ENCODE results near the gene MGAT5. TPM values are rescaled to one million over a fixed set of nuclear protein-coding genes. Genes with fewer than 3 reads are reported as not detected.

Gene MGAT5
- total and polyA plus RNA-seq, 5 donors, result 29.0 to 156 (median 126) TPM

GRCh38 chr2:134336352-134336751 lies 82.5 kb downstream of the MGAT5 start:
- intact Hi-C loops (cut with DNase I), result no loop called here
- 63% methylated on average over 4 of the region's 4 CpGs for WGBS
- no peaks in the 10 kb centered on the region for H3K9me3 ChIP-seq (ENCODE audit: control insufficient read depth, low read length)
- no peak overlapping the region for H3K27ac ChIP-seq (ENCODE audit: low read length)
- no peak overlapping the region for H3K4me3 ChIP-seq (ENCODE audit: low read length)
- no peaks in the 10 kb centered on the region for H3K27me3 ChIP-seq (ENCODE audit: control insufficient read depth, insufficient read depth)
- H3K4me1 ChIP-seq (ENCODE audit: control insufficient read depth, insufficient read depth, low read length), result peaks cover 3% of the 10 kb centered on the region
- no peak for DNase-seq
- no peak for ATAC-seq

GRCh38 chr2:134336921-134337320 lies 83.0 kb downstream of the MGAT5 start:
- DNase-seq (peak in 1 of 3 donors; percentile 17), ATAC-seq (no peak)
- no peaks in the 10 kb centered on the region for H3K9me3 ChIP-seq (ENCODE audit: control insufficient read depth, low read length)
- intact Hi-C loops (cut with DNase I), result no loop called here
- H3K27me3 ChIP-seq (ENCODE audit: control insufficient read depth, insufficient read depth), result no peaks in the 10 kb centered on the region
- 90% methylated on average over 3 of the region's 3 CpGs for WGBS
- H3K4me3 ChIP-seq (ENCODE audit: low read length), result no peak overlapping the region
- H3K27ac ChIP-seq (ENCODE audit: low read length), result no peak overlapping the region
- peaks cover 3% of the 10 kb centered on the region for H3K4me1 ChIP-seq (ENCODE audit: control insufficient read depth, insufficient read depth, low read length)

DNA sequence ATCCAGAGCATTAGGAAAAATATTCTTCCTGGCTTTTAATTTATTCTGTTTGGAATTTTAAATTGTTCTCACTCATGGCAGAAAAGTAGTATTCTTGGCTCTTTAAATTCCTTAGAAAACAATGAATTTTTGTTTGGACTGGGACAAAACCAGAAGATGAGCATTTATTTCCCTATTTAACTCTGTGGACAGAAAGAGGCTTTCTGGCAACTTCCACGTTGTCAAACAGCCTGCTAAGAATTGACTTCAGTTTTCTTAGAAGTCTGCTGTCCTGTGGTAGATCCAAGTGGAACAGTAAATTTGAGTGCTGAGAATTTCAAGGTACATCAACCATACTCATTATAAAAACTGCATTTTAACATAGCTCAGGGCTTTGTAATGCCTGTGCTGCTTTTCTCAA lies 83.8 kb downstream of the MGAT5 start:
- intact Hi-C loops (cut with DNase I), result no loop called here
- no peak overlapping the region for H3K4me3 ChIP-seq (ENCODE audit: low read length)
- no peaks in the 10 kb centered on the region for H3K27me3 ChIP-seq (ENCODE audit: control insufficient read depth, insufficient read depth)
- 25% methylated on average over 1 of the region's 1 CpG for WGBS
- no peak overlapping the region for H3K27ac ChIP-seq (ENCODE audit: low read length)
- H3K4me1 ChIP-seq (ENCODE audit: control insufficient read depth, insufficient read depth, low read length), result peaks cover 3% of the 10 kb centered on the region
- ATAC-seq (no peak), DNase-seq (no peak)
- H3K9me3 ChIP-seq (ENCODE audit: control insufficient read depth, low read length), result no peaks in the 10 kb centered on the region

- Histone ChIP-seq H3K4me3 (ENCODE audit: low read length) (no peak overlapping the region), H3K4me1 (ENCODE audit: control insufficient read depth, insufficient read depth, low read length) (peaks cover 3% of the 10 kb centered on the region), H3K9me3 (ENCODE audit: control insufficient read depth, low read length) (no peaks in the 10 kb centered on the region), H3K27me3 (ENCODE audit: control insufficient read depth, insufficient read depth) (no peaks in the 10 kb centered on the region), H3K27ac (ENCODE audit: low read length) (no peak overlapping the region)
- 65% methylated on average over 8 of the region's 8 CpGs for WGBS
- ATAC-seq, result peak; percentile 46 to 72
- intact Hi-C loops (cut with DNase I), result no loop called here
- peak; percentile 16 to 60 (median 46) for DNase-seq
Observed at GRCh38 chr2:134338208-134338607, 84.3 kb downstream of the MGAT5 start.

- no peaks in the 10 kb centered on the region for H3K9me3 ChIP-seq (ENCODE audit: control insufficient read depth, low read length)
- no peak overlapping the region for H3K27ac ChIP-seq (ENCODE audit: low read length)
- ATAC-seq (no peak), DNase-seq (no peak)
- peaks cover 3% of the 10 kb centered on the region for H3K4me1 ChIP-seq (ENCODE audit: control insufficient read depth, insufficient read depth, low read length)
- H3K4me3 ChIP-seq (ENCODE audit: low read length), result no peak overlapping the region
- intact Hi-C loops (cut with DNase I), result no loop called here
- H3K27me3 ChIP-seq (ENCODE audit: control insufficient read depth, insufficient read depth), result no peaks in the 10 kb centered on the region
- WGBS, result 83% methylated on average over 3 of the region's 3 CpGs
Observed at GRCh38 chr2:134341476-134341875, 87.6 kb downstream of the MGAT5 start.

GRCh38 chr2:134344954-134345697 lies 91.3 kb downstream of the MGAT5 start:
- DNase-seq, result no peak
- no peaks in the 10 kb centered on the region for H3K27me3 ChIP-seq (ENCODE audit: control insufficient read depth, insufficient read depth)
- H3K9me3 ChIP-seq (ENCODE audit: control insufficient read depth, low read length), result no peaks in the 10 kb centered on the region
- no peak for ATAC-seq
- H3K4me1 ChIP-seq (ENCODE audit: control insufficient read depth, insufficient read depth, low read length), result peaks cover 6% of the 10 kb centered on the region
- no peak overlapping the region for H3K4me3 ChIP-seq (ENCODE audit: low read length)
- intact Hi-C loops (cut with DNase I), result no loop called here
- H3K27ac ChIP-seq (ENCODE audit: low read length), result no peak overlapping the region
- 86% methylated on average over 9 of the region's 9 CpGs for WGBS

DNA sequence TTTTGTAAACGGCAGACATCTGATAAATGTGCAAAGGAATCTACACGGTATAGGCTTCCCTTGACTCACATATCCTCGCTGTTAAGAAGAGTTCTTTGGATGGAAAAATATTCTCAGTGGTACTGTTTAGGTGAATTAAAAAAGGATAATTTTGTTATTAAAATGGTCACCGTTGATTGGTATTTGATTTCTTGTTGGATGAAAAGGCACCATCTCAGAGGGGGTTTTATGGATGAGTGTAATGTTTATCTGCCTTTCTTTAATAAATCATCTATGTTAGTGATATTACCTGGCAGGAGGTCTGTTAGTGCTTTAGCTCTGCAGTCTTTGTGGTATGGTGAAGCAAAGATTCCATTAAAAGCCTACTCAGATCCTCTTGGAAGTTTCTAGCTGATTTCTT lies 92.3 kb downstream of the MGAT5 start:
- Histone ChIP-seq H3K27ac (ENCODE audit: low read length) (no peak overlapping the region), H3K27me3 (ENCODE audit: control insufficient read depth, insufficient read depth) (no peaks in the 10 kb centered on the region), H3K4me1 (ENCODE audit: control insufficient read depth, insufficient read depth, low read length) (peaks cover 5% of the 10 kb centered on the region), H3K9me3 (ENCODE audit: control insufficient read depth, low read length) (no peaks in the 10 kb centered on the region), H3K4me3 (ENCODE audit: low read length) (no peak overlapping the region)
- DNase-seq (no peak), ATAC-seq (no peak)
- intact Hi-C loops (cut with DNase I), result no loop called here
- WGBS, result 86% methylated on average over 4 of the region's 4 CpGs

GRCh38 chr2:134347756-134348155 lies 93.9 kb downstream of the MGAT5 start:
- intact Hi-C loops (cut with DNase I), result no loop called here
- no peak overlapping the region for H3K27ac ChIP-seq (ENCODE audit: low read length)
- no peak for ATAC-seq

DNA sequence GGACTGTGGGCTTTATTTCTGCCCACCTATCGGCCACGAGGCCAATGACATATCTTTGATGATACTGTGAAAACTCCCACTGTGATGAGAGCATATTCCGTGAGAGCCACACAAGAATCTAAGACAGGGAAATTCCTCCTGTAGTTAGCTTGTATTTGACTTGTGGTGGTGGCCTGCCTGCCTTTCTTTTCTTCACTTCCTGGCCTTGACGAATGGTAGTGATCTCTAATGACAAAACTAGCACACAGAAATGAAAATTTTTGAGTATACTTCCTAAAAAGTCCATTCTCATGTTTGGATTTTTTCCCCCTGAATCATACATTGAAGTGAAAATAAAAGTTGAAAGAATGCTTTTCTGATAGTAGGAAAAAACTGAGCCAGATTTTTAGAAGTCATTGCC lies 94.4 kb downstream of the MGAT5 start:
- H3K27ac ChIP-seq (ENCODE audit: low read length), result no peak overlapping the region

More at GRCh38 chr2:134347756-134348155, 93.9 kb downstream of the MGAT5 start:
- Histone ChIP-seq H3K9me3 (ENCODE audit: control insufficient read depth, low read length) (no peaks in the 10 kb centered on the region), H3K4me1 (ENCODE audit: control insufficient read depth, insufficient read depth, low read length) (peaks cover 5% of the 10 kb centered on the region), H3K4me3 (ENCODE audit: low read length) (no peak overlapping the region), H3K27me3 (ENCODE audit: control insufficient read depth, insufficient read depth) (no peaks in the 10 kb centered on the region)
- WGBS, result 58% methylated on average over 3 of the region's 3 CpGs
- DNase-seq, result no peak

DNA sequence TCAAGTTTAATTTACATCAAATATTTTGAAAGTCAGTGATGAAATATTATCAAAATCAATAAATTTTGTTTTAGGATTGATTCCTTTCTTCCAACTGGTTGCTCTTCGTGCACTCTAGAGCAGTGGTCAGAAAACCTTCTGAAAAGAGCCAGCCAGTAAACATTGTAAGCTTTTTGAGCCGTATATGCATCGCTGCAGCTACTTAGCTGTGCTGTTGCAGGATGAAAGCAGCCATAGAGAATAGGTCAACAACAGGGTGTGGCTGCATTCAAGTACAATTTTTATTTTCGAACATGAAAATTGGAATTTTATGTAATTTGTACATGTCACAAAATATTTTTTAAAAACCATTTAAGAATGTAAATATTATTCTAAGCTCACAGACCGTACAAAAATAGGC lies 94.9 kb downstream of the MGAT5 start:
- WGBS, result 74% methylated on average over 5 of the region's 5 CpGs
- intact Hi-C loops (cut with DNase I), result no loop called here

More for the DNA sequence above, 94.4 kb downstream of the MGAT5 start:
- no peaks in the 10 kb centered on the region for H3K27me3 ChIP-seq (ENCODE audit: control insufficient read depth, insufficient read depth)
- peaks cover 5% of the 10 kb centered on the region for H3K4me1 ChIP-seq (ENCODE audit: control insufficient read depth, insufficient read depth, low read length)
- DNase-seq (no peak), ATAC-seq (no peak)
- WGBS, result 64% methylated on average over 4 of the region's 4 CpGs
- intact Hi-C loops (cut with DNase I), result no loop called here
- no peak overlapping the region for H3K4me3 ChIP-seq (ENCODE audit: low read length)
- H3K9me3 ChIP-seq (ENCODE audit: control insufficient read depth, low read length), result no peaks in the 10 kb centered on the region

GRCh38 chr2:134351016-134351415 lies 97.1 kb downstream of the MGAT5 start:
- DNase-seq (no peak), ATAC-seq (no peak)
- no peaks in the 10 kb centered on the region for H3K9me3 ChIP-seq (ENCODE audit: control insufficient read depth, low read length)
- H3K4me1 ChIP-seq (ENCODE audit: control insufficient read depth, insufficient read depth, low read length), result peaks cover 5% of the 10 kb centered on the region
- WGBS, result 61% methylated on average over 3 of the region's 3 CpGs
- H3K27ac ChIP-seq (ENCODE audit: low read length), result no peak overlapping the region
- intact Hi-C loops (cut with DNase I), result no loop called here
- H3K27me3 ChIP-seq (ENCODE audit: control insufficient read depth, insufficient read depth), result no peaks in the 10 kb centered on the region
- no peak overlapping the region for H3K4me3 ChIP-seq (ENCODE audit: low read length)

More for the DNA sequence above, 94.9 kb downstream of the MGAT5 start:
- Histone ChIP-seq H3K27ac (ENCODE audit: low read length) (no peak overlapping the region), H3K4me1 (ENCODE audit: control insufficient read depth, insufficient read depth, low read length) (peaks cover 5% of the 10 kb centered on the region), H3K4me3 (ENCODE audit: low read length) (no peak overlapping the region), H3K9me3 (ENCODE audit: control insufficient read depth, low read length) (no peaks in the 10 kb centered on the region), H3K27me3 (ENCODE audit: control insufficient read depth, insufficient read depth) (no peaks in the 10 kb centered on the region)
- no peak for ATAC-seq
- no peak for DNase-seq

- no peaks in the 10 kb centered on the region for H3K9me3 ChIP-seq (ENCODE audit: control insufficient read depth, low read length)
- H3K4me3 ChIP-seq (ENCODE audit: low read length), result no peak overlapping the region
- H3K4me1 ChIP-seq (ENCODE audit: control insufficient read depth, insufficient read depth, low read length), result peaks cover 5% of the 10 kb centered on the region
- intact Hi-C loops (cut with DNase I), result no loop called here
- DNase-seq, result no peak
- H3K27me3 ChIP-seq (ENCODE audit: control insufficient read depth, insufficient read depth), result no peaks in the 10 kb centered on the region
- ATAC-seq, result no peak
- H3K27ac ChIP-seq (ENCODE audit: low read length), result no peak overlapping the region
- over 99% methylated on average over 2 of the region's 2 CpGs for WGBS
Observed at GRCh38 chr2:134351899-134352298, 98.0 kb downstream of the MGAT5 start.
